Upper lobe of right lung (tissue), 1 donor: ENCODE measurements around the gene KLHDC10. TPM values are rescaled to one million over a fixed set of nuclear protein-coding genes. Genes with fewer than 3 reads are reported as not detected.
"Not testable (repeated sequence)": the region's sequence is repeated elsewhere in the genome, so short reads cannot be mapped to it uniquely, and the experiment has no call there.

Experiments used
- ATAC-seq: fragments of 200-7000 bp; cut with Tn5 transposase; one replicate; pipeline ENCODE4 v1.9.1; 2020; ENCODE audit warnings: mild to moderate bottlenecking, moderate library complexity
- DNase-seq: peaks from one replicate; pipeline ENCODE4 v3.0.0-alpha.2; 2020
- H3K27ac ChIP-seq: fragments of 200-600 bp; one replicate; pipeline ENCODE4 v1.8.0; 2022
- H3K27me3 ChIP-seq: fragments of 200-600 bp; one replicate; pipeline ENCODE4 v1.8.0; 2022; ENCODE audit warnings: mild to moderate bottlenecking
- H3K36me3 ChIP-seq: fragments of 200-600 bp; one replicate; pipeline ENCODE4 v1.8.0; 2022
- H3K4me1 ChIP-seq: fragments of 200-600 bp; one replicate; pipeline ENCODE4 v1.8.0; 2022
- H3K4me3 ChIP-seq: fragments of 200-600 bp; one replicate; pipeline ENCODE4 v1.8.0; 2022; ENCODE audit warnings: mild to moderate bottlenecking
- H3K9me3 ChIP-seq: fragments of 200-600 bp; one replicate; pipeline ENCODE4 v1.8.0; 2022
- intact Hi-C: fragments of 100-400 bp; cut with DNase I; formaldehyde crosslinking; loops from one replicate; pipeline ENCODE4 v1.11.0; 2022
- total RNA-seq: library from RNA; stranded (reverse); fragmentation: NEBNext Ultra II Directional; extraction: Animal tissue kit (Norgen Biotek cat#: 25700); gene quantifications from one replicate; pipeline ENCODE4 v1.2.1, GENCODE V29; 2021
- TF ChIP-seq, protein P1 (sequence below): fragments of 200-600 bp; IDR thresholded peaks from one replicate; pipeline ENCODE4 v1.8.0; 2022; ENCODE audit warnings: antibody characterized with exemption
- donor health status: DM: no; HTN: yes; CAD: no; lungs with severe emphysema.

KLHDC10 gene
- total RNA-seq, 1 donor from 2014 or later, result 32.0 TPM

DNA sequence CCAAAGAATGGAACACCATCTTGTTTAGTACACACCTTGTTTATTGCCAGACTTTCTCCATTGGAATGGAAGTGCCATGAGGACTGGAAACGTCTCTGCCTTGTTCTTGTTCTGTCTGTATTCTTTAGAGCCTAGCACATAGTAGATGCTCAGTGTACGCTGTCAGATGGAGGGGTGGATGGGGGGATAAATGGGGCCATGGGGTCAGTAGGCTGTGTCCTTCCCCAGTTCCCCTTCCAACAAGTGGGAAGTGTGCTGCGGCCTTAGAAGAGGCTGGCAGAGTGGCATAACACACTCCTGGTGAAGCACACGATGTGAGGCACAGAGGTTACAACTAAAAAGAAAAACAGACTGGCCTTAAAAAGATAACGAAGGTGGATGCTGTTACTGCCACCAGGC, 73.0 kb downstream of the KLHDC10 start:
- TF ChIP-seq, protein P1, sequence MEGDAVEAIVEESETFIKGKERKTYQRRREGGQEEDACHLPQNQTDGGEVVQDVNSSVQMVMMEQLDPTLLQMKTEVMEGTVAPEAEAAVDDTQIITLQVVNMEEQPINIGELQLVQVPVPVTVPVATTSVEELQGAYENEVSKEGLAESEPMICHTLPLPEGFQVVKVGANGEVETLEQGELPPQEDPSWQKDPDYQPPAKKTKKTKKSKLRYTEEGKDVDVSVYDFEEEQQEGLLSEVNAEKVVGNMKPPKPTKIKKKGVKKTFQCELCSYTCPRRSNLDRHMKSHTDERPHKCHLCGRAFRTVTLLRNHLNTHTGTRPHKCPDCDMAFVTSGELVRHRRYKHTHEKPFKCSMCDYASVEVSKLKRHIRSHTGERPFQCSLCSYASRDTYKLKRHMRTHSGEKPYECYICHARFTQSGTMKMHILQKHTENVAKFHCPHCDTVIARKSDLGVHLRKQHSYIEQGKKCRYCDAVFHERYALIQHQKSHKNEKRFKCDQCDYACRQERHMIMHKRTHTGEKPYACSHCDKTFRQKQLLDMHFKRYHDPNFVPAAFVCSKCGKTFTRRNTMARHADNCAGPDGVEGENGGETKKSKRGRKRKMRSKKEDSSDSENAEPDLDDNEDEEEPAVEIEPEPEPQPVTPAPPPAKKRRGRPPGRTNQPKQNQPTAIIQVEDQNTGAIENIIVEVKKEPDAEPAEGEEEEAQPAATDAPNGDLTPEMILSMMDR, result no peak
- intact Hi-C loops, result no loop called here
- no peak overlapping the region for H3K4me3 ChIP-seq
- no peaks in the 10 kb centered on the region for H3K27me3 ChIP-seq
- H3K4me1 ChIP-seq, result peaks cover 14% of the 10 kb centered on the region
- H3K36me3 ChIP-seq, result no peaks in the 10 kb centered on the region
- ATAC-seq (no peak), DNase-seq (no peak)
- H3K9me3 ChIP-seq, result no peaks in the 10 kb centered on the region
- peak overlapping the region; percentile 83 for H3K27ac ChIP-seq

DNA sequence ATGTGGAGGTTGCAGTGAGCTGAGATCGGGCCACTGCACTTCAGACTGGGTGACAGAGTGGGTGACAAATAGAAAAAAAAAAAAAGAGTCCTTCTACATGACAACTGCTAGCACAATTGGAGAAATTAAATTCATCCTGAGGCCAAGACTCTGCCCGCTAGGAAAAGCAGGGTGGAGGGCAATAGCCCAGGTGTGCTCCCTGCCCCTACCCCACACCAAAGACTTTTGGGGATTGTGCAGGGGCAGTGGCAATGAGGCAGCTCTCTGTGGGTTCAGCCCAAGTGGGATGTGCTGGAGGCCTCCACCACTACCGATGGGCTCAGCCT, 73.6 kb downstream of the KLHDC10 start:
- DNase-seq, result no peak
- H3K27me3 ChIP-seq, result no peaks in the 10 kb centered on the region
- ATAC-seq, result no peak
- TF ChIP-seq, protein P1, result no peak
- H3K27ac ChIP-seq, result peak overlapping the region; percentile 73
- no peak overlapping the region for H3K4me3 ChIP-seq
- peaks cover 14% of the 10 kb centered on the region for H3K4me1 ChIP-seq
- H3K9me3 ChIP-seq, result no peaks in the 10 kb centered on the region
- no peaks in the 10 kb centered on the region for H3K36me3 ChIP-seq
- intact Hi-C loops, result no loop called here

DNA sequence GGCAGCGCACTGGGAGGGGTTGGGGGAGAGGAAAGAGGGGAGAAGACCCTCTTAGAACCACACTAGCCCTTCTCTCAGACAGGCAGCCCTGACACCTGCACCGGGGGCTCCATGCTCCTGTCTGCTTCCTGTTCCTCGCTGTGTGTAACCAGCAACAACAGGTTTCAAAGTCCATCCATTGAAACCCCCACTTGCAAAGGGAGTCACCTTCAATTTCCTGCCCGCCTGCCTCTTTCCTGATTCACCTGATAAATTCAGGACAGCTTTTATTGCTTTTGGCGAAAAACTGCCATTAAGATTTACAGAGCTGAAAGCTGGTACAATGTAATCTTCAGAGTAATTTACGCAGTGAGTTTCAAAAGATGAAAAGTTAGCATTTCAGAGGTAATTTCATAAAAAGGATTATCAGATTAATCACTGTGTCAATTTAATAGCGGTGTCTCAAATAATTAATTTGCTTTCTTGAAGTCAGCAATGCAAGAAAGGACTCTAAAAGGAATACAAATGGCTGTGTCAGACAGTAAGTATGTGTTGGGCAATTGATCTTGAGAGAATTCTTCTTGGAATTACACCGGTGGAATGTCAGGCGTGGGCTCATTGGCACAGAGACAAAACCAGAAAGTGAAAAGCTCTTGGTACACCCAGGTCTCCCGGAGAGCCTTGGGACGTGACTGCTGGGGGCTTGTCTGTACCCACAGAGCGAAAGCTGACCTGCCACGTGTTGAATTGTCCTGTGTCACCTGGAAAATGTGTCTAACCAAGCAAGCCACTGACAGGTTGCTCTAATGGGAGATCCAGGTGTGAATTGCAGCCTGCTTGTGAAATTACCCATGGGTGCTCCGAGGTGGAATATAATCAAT, 74.2 kb downstream of the KLHDC10 start:
- Histone ChIP-seq H3K36me3 (no peaks in the 10 kb centered on the region), H3K27me3 (no peaks in the 10 kb centered on the region), H3K4me1 (peaks cover 14% of the 10 kb centered on the region), H3K27ac (peak overlapping the region; percentile 73), H3K9me3 (no peaks in the 10 kb centered on the region), H3K4me3 (no peak overlapping the region)
- peak; percentile 68 for DNase-seq
- intact Hi-C loops, result no loop called here
- peak; percentile 32 for ATAC-seq
- TF ChIP-seq, protein P1, result no peak

DNA sequence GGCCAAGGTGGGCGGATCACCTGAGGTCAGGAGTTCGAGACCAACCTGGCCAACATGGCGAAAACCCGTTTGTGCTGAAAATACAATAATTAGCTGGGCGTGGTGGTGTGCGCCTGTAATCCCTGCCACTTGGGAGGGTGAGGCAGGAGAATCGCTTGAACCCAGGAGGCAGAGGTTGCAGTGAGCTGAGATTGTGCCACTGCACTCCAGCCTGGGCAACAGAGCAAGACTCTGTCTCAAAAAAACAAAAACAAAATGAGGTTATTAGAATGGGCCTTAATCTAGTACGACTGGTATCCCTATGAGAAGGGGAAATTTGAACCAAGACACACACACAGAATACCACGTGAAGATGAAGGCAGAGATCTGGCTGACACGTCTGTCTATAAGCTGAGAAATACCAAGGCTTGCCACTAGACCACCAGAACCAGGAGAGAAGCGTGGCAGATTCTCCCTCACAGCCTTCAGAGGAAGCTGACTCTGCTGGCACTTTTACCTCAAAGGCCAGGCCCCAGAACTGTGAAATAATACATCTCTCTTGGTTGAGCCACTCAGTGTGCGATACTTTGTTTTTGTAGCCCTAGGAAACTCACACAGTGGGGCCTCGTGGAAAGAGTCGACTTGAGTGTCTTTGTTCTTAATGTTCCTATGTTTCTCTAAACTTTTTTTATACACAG, 75.2 kb downstream of the KLHDC10 start:
- peak overlapping the region; percentile 60 for H3K27ac ChIP-seq
- no peak for ATAC-seq
- intact Hi-C loops, result no loop called here

DNA sequence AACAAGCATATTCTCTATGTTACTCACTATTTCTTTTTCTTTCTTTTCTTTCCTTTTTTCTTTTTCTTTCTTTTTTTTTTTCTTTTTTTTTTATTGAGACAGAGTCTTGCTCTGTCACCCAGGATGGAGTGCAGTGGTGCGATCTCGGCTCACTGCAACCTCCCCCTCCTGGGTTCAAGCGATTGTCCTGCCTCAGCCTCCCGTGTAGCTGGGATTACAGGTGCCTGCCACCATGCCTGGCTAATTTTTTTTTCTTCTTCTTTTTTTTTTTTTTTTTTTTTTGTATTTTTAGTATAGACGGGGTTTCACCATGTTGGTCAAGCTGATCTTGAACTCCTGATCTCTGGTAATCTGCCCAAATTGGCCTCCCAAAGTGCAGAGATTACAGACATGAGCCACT, 75.8 kb downstream of the KLHDC10 start:
- H3K36me3 ChIP-seq, H3K27ac ChIP-seq, H3K4me3 ChIP-seq, H3K27me3 ChIP-seq, DNase-seq, H3K9me3 ChIP-seq, intact Hi-C loops, ATAC-seq: not testable (repeated sequence)
- H3K4me1 ChIP-seq, result peaks cover 14% of the 10 kb centered on the region

More for the DNA sequence above, 75.2 kb downstream of the KLHDC10 start:
- H3K4me1 ChIP-seq, result peaks cover 14% of the 10 kb centered on the region
- H3K27me3 ChIP-seq, result no peaks in the 10 kb centered on the region
- no peak overlapping the region for H3K4me3 ChIP-seq
- no peaks in the 10 kb centered on the region for H3K36me3 ChIP-seq
- TF ChIP-seq, protein P1, result no peak
- H3K9me3 ChIP-seq, result no peaks in the 10 kb centered on the region
- DNase-seq, result no peak

DNA sequence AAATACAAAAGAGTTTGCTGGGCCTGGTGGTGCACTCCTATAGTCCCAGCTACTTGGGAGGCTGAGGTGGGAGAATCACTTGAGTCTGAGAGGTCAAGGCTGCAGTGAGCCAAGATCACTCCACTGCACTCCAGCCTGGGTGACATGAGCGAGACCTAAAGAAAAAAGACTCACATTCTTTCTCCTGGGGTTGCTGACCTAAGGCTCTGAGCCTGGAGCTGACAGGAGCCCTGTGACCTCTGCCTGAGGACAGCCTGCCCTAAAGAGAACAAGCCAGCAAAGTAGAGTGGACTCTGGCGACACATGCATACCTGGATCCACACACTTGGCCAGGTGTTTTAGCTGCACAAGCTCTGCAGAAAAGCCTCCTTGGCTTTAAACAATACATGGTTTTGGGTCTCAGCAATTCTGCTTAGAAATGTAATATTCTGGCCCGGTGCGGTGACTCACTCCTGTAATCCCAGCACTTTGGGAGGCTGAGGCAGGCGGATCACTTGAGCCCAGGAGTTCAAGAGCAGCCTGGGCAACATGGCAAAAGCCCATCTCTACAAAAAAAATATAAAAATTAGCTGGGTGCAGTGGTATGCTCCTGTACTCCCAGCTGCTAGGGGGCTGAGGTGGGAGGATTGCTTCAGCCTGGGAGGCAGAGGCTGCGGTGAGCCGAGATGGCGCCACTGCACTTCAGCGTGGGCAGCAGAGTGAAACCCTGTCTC, 76.5 kb downstream of the KLHDC10 start:
- H3K27ac ChIP-seq, result no peak overlapping the region
- intact Hi-C loops, result no loop called here
- H3K27me3 ChIP-seq, result no peaks in the 10 kb centered on the region
- ATAC-seq (no peak), DNase-seq (no peak)
- H3K36me3 ChIP-seq, result no peaks in the 10 kb centered on the region
- peaks cover 13% of the 10 kb centered on the region for H3K4me1 ChIP-seq
- TF ChIP-seq, protein P1, result no peak
- no peak overlapping the region for H3K4me3 ChIP-seq
- no peaks in the 10 kb centered on the region for H3K9me3 ChIP-seq
